ENCODE data around the gene HSPB9. TPM values are rescaled to one million over a fixed set of nuclear protein-coding genes. Genes with fewer than 3 reads are reported as not detected.
"Not testable (repeated sequence)": the region's sequence is repeated elsewhere in the genome, so short reads cannot be mapped to it uniquely, and the experiment has no call there.

HSPB9 gene
- total RNA-seq, 1 experiment from 2014 or later, result not detected

DNA sequence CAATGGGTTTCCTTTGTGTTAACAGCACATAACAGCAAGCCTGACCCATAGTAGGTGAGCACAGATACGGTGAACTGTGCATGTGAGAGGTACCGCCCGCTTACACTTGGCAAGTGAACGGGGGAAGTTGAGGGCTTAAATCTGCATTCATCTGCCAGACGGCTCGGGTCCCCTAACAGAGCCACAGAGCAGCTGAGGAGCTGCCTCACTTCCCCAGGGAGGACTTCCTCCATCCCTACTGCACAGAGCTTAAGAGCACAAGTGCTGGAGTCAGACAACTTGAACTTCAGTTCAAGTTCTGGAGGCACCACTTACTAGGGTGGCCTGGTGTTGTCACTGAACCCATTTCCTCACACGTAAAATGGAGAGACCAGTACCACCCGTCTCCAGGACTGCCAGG lies 18.8 kb downstream of the HSPB9 start:
- DNase-seq, result no peak
- H3K4me3 ChIP-seq, result no peak overlapping the region
- ChIA-PET CTCF (no interaction called here), POLR2A (ENCODE audit: unreplicated experiment) (no interaction called here)
- H3F3A ChIP-seq (ENCODE audit: insufficient read depth, low read depth), result peaks cover 9% of the 10 kb centered on the region
- H3K27me3 ChIP-seq (ENCODE audit: insufficient read depth, low read depth), result no peaks in the 10 kb centered on the region
- H4K20me1 ChIP-seq (ENCODE audit: insufficient read depth), result peaks cover 33% of the 10 kb centered on the region
- no peak overlapping the region for H3K4me2 ChIP-seq
- intact Hi-C loops (cut with micrococcal nuclease; ENCODE audit: unreplicated experiment), result no loop called here
- TF ChIP-seq, protein P1, sequence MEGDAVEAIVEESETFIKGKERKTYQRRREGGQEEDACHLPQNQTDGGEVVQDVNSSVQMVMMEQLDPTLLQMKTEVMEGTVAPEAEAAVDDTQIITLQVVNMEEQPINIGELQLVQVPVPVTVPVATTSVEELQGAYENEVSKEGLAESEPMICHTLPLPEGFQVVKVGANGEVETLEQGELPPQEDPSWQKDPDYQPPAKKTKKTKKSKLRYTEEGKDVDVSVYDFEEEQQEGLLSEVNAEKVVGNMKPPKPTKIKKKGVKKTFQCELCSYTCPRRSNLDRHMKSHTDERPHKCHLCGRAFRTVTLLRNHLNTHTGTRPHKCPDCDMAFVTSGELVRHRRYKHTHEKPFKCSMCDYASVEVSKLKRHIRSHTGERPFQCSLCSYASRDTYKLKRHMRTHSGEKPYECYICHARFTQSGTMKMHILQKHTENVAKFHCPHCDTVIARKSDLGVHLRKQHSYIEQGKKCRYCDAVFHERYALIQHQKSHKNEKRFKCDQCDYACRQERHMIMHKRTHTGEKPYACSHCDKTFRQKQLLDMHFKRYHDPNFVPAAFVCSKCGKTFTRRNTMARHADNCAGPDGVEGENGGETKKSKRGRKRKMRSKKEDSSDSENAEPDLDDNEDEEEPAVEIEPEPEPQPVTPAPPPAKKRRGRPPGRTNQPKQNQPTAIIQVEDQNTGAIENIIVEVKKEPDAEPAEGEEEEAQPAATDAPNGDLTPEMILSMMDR (conservative IDR thresholded peaks at IDR 0.05), result no peak
- TF ChIP-seq EZH2 (IDR thresholded peaks at IDR 0.05; ENCODE audit: low read depth), result no peak
- H3K9me2 ChIP-seq (ENCODE audit: insufficient read depth), result no peaks in the 10 kb centered on the region
- peaks cover 92% of the 10 kb centered on the region for H3K79me2 ChIP-seq (ENCODE audit: low read depth)
- H2AFZ ChIP-seq, result no peak overlapping the region
- H3K27ac ChIP-seq, result no peak overlapping the region
- no peaks in the 10 kb centered on the region for H3K36me3 ChIP-seq (ENCODE audit: low read depth)
- no peaks in the 10 kb centered on the region for H3K9me3 ChIP-seq (ENCODE audit: insufficient read depth, low read depth)
- peaks cover 10% of the 10 kb centered on the region for H3K4me1 ChIP-seq (replicated peaks; ENCODE audit: insufficient read depth)
- BruUV-seq (replicated peaks), result no TSS peak

DNA sequence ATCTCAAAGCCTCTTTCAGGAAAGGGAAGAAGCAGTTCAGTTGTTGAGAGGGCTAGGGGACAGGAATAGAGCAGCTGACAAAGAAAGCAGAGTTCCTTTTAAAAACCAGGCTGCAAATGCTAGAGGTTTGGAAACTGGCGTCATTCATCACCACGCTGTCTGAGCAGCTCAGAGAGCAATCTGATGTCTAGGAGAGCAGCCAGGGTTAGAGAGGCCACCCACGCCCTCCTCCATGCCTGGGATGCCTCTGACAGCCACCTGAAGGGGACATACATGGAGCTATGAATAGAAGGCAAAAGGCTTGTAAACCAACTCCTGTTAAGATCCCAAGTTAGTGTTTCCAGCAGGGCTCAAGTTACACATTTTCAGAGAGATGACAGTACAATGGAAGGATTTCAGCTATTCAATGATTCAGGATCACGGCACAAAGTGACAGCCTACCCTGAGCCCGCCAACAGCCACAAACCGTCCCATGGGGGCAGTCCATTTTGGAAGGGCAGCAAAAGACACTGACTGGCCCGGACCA lies 19.8 kb downstream of the HSPB9 start:
- Histone ChIP-seq H3F3A (ENCODE audit: insufficient read depth, low read depth) (no peaks in the 10 kb centered on the region), H3K27me3 (ENCODE audit: insufficient read depth, low read depth) (no peaks in the 10 kb centered on the region), H3K4me3 (no peak overlapping the region), H3K79me2 (ENCODE audit: low read depth) (peaks cover 85% of the 10 kb centered on the region), H3K27ac (no peak overlapping the region), H2AFZ (no peak overlapping the region), H3K4me1 (replicated peaks; ENCODE audit: insufficient read depth) (no peaks in the 10 kb centered on the region), H3K9me2 (ENCODE audit: insufficient read depth) (no peaks in the 10 kb centered on the region), H4K20me1 (ENCODE audit: insufficient read depth) (peaks cover 42% of the 10 kb centered on the region), H3K36me3 (ENCODE audit: low read depth) (no peaks in the 10 kb centered on the region), H3K9me3 (ENCODE audit: insufficient read depth, low read depth) (no peaks in the 10 kb centered on the region), H3K4me2 (no peak overlapping the region)
- no peak for DNase-seq
- no TSS peak for BruUV-seq (replicated peaks)
- CTCF ChIA-PET, result no interaction called here
- TF ChIP-seq EZH2 (IDR thresholded peaks at IDR 0.05; ENCODE audit: low read depth), result no peak
- TF ChIP-seq, protein P1 (conservative IDR thresholded peaks at IDR 0.05), result no peak
- intact Hi-C loops (cut with micrococcal nuclease; ENCODE audit: unreplicated experiment), result no loop called here
- POLR2A ChIA-PET (ENCODE audit: unreplicated experiment), result no interaction called here

DNA sequence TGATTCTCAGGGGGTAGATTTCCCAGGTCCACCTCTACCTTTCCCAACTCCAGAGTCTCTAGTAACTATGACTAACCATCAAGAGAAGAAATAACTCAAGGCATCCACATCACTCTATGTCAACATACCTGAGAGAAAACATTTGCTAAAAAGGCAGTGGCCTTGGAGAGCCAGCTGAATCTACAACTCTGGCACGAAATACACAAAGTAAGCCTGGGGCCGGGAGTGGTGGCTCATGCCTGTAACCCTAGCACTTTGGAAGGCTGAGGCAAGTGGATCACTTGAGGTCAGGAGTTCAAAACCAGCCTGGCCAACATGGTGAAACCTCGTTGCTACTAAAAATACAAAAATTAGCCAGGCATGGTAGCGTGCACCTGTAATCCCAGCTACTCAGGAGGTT lies 20.5 kb downstream of the HSPB9 start:
- H3K4me3 ChIP-seq; H3K9me2 ChIP-seq (ENCODE audit: insufficient read depth); H3K27ac ChIP-seq; BruUV-seq (replicated peaks); CTCF ChIA-PET; H3K36me3 ChIP-seq (ENCODE audit: low read depth); POLR2A ChIA-PET (ENCODE audit: unreplicated experiment); H3K4me1 ChIP-seq (replicated peaks; ENCODE audit: insufficient read depth); H2AFZ ChIP-seq; intact Hi-C loops (cut with micrococcal nuclease; ENCODE audit: unreplicated experiment); H3K4me2 ChIP-seq; H3F3A ChIP-seq (ENCODE audit: insufficient read depth, low read depth); H3K27me3 ChIP-seq (ENCODE audit: insufficient read depth, low read depth); H3K9me3 ChIP-seq (ENCODE audit: insufficient read depth, low read depth): not testable (repeated sequence)
- peak in 1 of 2 experiments; percentile 50 for DNase-seq
- peaks cover 78% of the 10 kb centered on the region for H3K79me2 ChIP-seq (ENCODE audit: low read depth)
- peaks cover 41% of the 10 kb centered on the region for H4K20me1 ChIP-seq (ENCODE audit: insufficient read depth)

DNA sequence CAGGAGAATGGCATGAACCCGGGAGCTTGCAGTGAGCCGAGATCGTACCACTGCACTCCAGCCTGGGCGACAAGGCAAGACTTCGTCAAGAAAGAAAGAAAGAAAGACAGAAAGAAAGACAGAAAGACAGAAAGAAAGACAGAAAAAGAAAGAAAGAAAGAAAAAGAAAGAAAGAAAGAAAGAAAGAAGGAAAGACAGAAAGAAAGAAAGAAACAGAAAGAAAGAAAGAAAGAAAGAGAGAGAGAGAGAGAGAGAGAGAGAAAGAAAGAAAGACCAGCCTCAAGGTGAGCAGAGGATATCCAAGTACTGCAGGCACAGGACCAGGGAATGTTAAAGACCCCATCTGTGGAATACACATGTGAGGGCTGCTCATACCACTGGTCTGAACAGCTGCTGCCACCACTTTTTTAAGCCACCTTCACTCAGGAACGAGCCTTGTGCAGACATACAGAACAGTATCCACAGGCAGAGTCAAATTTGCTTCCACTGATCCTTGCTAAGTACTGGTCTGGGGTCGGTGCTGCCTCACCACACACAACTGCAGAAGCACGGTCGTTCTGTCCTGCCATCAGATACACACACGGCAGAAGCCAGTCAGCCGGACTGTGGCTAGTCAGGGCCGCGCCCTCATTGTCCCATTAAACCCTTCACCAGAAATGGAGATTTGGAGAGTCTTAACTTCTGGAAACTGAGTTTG lies 24.5 kb downstream of the HSPB9 start:
- H3K27me3 ChIP-seq (ENCODE audit: insufficient read depth, low read depth), result no peaks in the 10 kb centered on the region
- H3K9me2 ChIP-seq (ENCODE audit: insufficient read depth), result no peaks in the 10 kb centered on the region
- peaks cover 42% of the 10 kb centered on the region for H4K20me1 ChIP-seq (ENCODE audit: insufficient read depth)
- POLR2A ChIA-PET (ENCODE audit: unreplicated experiment), result no interaction called here
- peaks cover 80% of the 10 kb centered on the region for H3K79me2 ChIP-seq (ENCODE audit: low read depth)
- no peak overlapping the region for H3K4me3 ChIP-seq
- H3F3A ChIP-seq (ENCODE audit: insufficient read depth, low read depth), result 0 out of 2 replicates have a peak, but pooled peaks cover 8% of the 10 kb centered on the region
- no peak overlapping the region for H3K27ac ChIP-seq
- no peaks in the 10 kb centered on the region for H3K36me3 ChIP-seq (ENCODE audit: low read depth)
- no peak overlapping the region for H2AFZ ChIP-seq
- CTCF ChIA-PET, result no interaction called here
- no TSS peak for BruUV-seq (replicated peaks)
- H3K4me2 ChIP-seq, result no peak overlapping the region
- intact Hi-C loops (cut with micrococcal nuclease; ENCODE audit: unreplicated experiment), result no loop called here
- DNase-seq, result no peak
- H3K9me3 ChIP-seq (ENCODE audit: insufficient read depth, low read depth), result no peaks in the 10 kb centered on the region
- H3K4me1 ChIP-seq (replicated peaks; ENCODE audit: insufficient read depth), result no peaks in the 10 kb centered on the region
- TF ChIP-seq, protein P1 (conservative IDR thresholded peaks at IDR 0.05), result no peak
- TF ChIP-seq EZH2 (IDR thresholded peaks at IDR 0.05; ENCODE audit: low read depth), result no peak

Data from PC-9 (cell line).